GM12864 (cell line): ENCODE results near the gene GPR119.
"Not testable (repeated sequence)": the region's sequence is repeated elsewhere in the genome, so short reads cannot be mapped to it uniquely, and the experiment has no call there.

Experiments
- DNase-seq: peaks from one replicate; pipeline ENCODE4 v3.0.0-alpha.2; 2011; ENCODE audit warnings: low read depth
- H3K4me3 ChIP-seq: 2 replicates; pipeline ENCODE4 v1.5.1; 2011; ENCODE audit warnings: mild to moderate bottlenecking, low read depth, low read length, control low read depth
- CTCF ChIP-seq: IDR thresholded peaks from 2 replicates; pipeline ENCODE4 v1.5.1; 2011; ENCODE audit warnings: low read depth, mild to moderate bottlenecking, moderate library complexity, low read length, control low read depth, inconsistent platforms; ENCODE audit errors: missing control alignments

GPR119 gene

GRCh38 chrX:130386408-130386808 is 934 bp upstream of the GPR119 start:
- H3K4me3 ChIP-seq, result no peak overlapping the region
- TF ChIP-seq CTCF, result no peak
- no peak for DNase-seq

GRCh38 chrX:130378024-130378669 is 7.3 kb downstream of the GPR119 start:
- no peak for DNase-seq
- TF ChIP-seq CTCF, result no peak

GRCh38 chrX:130376077-130376476 is 9.4 kb downstream of the GPR119 start:
- no peak for TF ChIP-seq CTCF

More at GRCh38 chrX:130378024-130378669, 7.3 kb downstream of the GPR119 start:
- no peak overlapping the region for H3K4me3 ChIP-seq

GRCh38 chrX:130352050-130352449 is 33.4 kb downstream of the GPR119 start:
- not testable (repeated sequence) for H3K4me3 ChIP-seq, DNase-seq

More at GRCh38 chrX:130376077-130376476, 9.4 kb downstream of the GPR119 start:
- no peak for DNase-seq
- H3K4me3 ChIP-seq, result no peak overlapping the region

GRCh38 chrX:130351567-130351966 is 33.9 kb downstream of the GPR119 start:
- TF ChIP-seq CTCF, result no peak
- DNase-seq, result no peak
- H3K4me3 ChIP-seq, result no peak overlapping the region

- no peak for DNase-seq
- no peak for TF ChIP-seq CTCF
- H3K4me3 ChIP-seq, result no peak overlapping the region
These were observed 38.2 kb downstream of the GPR119 start for GRCh38 chrX:130347321-130347720.

- no peak overlapping the region for H3K4me3 ChIP-seq
- DNase-seq, result no peak
- no peak for TF ChIP-seq CTCF
These were observed 42.1 kb downstream of the GPR119 start for GRCh38 chrX:130343411-130343810.
